HTR-8/SVneo (cell line): ENCODE results near the gene EML2.
"Not testable (repeated sequence)": the region's sequence is repeated elsewhere in the genome, so short reads cannot be mapped to it uniquely, and the experiment has no call there.

Experiments
- DNase-seq: peaks from one replicate; pipeline ENCODE4 v3.0.0; 2011; ENCODE audit warnings: low spot score, mixed read lengths; ENCODE audit not compliant: insufficient read length
- FAIRE-seq: peaks from 2 replicates; lab custom pipeline; 2011; peaks lifted over from hg19 to GRCh38; lab: Jason Lieb, UNC

The EML2 gene, protein sequence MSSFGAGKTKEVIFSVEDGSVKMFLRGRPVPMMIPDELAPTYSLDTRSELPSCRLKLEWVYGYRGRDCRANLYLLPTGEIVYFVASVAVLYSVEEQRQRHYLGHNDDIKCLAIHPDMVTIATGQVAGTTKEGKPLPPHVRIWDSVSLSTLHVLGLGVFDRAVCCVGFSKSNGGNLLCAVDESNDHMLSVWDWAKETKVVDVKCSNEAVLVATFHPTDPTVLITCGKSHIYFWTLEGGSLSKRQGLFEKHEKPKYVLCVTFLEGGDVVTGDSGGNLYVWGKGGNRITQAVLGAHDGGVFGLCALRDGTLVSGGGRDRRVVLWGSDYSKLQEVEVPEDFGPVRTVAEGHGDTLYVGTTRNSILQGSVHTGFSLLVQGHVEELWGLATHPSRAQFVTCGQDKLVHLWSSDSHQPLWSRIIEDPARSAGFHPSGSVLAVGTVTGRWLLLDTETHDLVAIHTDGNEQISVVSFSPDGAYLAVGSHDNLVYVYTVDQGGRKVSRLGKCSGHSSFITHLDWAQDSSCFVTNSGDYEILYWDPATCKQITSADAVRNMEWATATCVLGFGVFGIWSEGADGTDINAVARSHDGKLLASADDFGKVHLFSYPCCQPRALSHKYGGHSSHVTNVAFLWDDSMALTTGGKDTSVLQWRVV

DNA sequence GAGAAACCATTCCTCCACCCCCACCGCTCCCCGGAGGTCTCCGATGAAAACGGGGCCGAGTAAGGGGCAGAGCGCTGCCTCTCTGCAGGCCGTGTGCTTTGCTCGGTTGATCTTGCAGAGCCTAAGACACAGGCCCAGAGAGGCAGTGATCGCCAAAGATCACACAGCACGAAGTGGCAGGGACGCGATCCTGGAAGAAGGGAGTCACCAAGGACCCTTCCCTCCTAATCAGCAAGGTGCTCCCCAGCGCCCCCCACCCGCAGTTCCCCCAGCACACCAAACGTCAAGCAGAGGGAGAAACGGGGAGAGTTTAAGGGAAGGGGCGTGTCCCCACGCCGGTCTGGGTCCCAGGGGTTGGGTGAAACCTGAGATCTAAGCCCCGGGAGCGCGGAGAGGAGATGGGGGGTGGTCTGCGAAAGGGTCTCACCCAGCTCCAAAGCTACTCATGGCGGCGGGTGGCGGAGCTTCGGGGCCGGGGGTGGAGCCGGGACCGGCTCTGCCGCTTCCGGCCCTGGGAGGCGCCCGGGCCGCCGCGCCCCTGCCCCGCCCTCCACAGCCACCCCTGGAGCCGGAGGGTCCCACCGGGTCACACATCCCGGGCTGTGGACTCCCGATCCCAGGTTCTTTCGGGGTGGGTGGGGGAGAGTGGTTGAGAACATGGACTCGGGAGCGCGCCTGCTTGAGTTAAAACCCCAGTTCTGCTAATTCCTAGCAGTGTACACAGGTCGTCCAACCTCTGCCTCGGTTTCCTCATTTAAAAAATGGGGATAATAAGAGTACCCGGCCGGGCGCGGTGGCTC is at the start of gene EML2:
TSS of gene EML2 (minus strand) at position 468 of the 800 bp plus-strand sequence. CDS start at position 447, 21 bp downstream.
- DNase-seq, result no peak
- no peak for FAIRE-seq

DNA sequence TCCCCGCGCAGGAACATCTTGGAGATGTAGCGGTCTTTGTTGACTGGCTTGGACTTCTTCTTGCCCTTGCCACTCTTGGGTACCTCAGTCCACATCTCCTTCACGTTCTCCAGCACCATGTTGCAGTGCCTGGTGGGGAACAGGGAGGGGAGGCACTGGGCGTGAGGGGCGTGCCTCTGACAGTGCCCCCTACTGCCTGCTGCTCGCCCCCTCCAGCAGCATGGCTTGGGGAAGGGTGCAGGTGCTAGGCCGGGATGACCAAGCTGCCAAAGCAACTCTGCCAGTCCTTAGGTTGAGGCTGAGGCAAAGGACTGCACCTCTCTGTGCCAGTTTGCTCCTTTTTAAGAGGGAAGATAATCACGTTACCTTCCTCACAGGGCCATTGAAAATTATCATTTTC is 48.4 kb upstream of the EML2 start:
- DNase-seq (no peak), FAIRE-seq (no peak)

DNA sequence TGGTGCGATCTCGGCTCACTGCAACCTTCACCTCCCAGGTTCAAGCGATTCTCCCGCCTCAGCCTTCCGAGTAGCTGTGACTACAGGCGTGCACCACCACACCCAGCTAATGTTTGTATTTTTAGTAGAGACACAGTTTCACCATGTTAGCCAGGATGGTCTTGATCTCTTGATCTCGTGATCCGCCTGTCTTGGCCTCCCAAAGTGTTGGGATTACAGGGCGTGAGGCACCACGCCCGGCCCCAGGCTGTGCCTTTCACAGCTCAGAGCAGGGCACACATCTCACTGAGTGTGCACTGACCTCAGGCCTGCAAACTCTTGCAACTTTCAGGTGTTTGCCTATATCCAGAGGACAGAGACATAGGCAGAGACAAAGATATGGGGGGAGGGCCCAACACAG is 45.8 kb upstream of the EML2 start:
- not testable (repeated sequence) for DNase-seq, FAIRE-seq

DNA sequence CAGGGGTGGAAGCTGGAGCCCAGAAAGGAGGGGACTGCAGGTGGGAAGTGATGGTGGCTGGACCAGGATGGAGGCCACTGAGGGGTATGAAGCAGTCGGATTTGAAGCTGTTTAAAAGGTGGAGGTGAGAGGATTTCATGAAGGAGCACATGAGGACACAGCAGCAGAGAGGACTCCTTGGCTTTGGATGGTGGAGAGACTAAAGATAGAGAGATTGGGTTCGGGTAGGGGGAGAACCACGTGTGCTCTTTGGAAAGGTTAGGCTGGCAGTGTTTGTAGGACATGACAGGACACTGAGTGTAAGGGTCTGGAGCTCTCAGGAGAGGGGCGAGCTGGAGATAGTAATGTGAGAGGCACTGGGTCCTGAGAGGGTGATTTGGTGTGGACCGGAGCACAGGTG is 43.7 kb upstream of the EML2 start:
- FAIRE-seq, result no peak
- no peak for DNase-seq

DNA sequence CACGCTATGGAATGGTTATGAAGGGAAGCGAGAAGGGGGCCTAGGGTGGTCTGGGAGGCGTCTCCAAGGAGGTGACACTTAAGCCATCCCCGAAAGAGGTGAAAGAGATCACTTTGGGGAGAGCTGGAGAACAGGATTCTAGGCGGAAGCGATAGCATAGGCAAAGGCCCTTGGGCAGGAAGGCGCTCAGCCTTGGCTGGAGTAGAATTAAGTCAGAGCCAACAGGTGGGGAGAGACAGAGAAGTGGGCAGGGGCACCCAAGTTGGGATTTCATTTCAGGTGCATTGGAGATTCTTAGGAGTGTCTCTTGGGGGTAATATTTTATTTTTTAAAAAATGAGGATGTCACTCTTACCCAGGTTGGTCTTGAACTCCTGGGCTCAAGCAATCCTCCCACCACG is 42.9 kb upstream of the EML2 start:
- FAIRE-seq (no peak), DNase-seq (no peak)

DNA sequence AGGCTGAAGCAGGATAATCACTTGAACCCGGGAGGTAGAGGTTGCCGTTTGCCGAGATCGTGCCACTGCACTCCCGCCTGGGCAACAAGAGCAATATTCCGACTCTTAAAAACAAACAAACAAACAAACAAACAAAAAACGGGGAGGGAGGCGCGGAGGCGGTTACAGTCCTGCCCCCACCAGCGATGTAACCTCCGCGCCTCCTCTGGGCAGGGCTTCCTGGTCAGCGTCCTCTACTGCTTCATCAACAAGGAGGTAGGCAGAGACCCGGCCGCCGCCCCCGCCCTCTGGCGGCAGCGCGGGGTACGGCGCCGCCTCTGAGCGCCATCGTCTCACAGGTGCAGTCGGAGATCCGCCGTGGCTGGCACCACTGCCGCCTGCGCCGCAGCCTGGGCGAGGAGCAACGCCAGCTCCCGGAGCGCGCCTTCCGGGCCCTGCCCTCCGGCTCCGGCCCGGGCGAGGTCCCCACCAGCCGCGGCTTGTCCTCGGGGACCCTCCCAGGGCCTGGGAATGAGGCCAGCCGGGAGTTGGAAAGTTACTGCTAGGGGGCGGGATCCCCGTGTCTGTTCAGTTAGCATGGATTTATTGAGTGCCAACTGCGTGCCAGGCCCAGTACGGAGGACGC is 42.3 kb upstream of the EML2 start:
- peak; percentile 89 for DNase-seq
- peak; percentile 82 for FAIRE-seq

DNA sequence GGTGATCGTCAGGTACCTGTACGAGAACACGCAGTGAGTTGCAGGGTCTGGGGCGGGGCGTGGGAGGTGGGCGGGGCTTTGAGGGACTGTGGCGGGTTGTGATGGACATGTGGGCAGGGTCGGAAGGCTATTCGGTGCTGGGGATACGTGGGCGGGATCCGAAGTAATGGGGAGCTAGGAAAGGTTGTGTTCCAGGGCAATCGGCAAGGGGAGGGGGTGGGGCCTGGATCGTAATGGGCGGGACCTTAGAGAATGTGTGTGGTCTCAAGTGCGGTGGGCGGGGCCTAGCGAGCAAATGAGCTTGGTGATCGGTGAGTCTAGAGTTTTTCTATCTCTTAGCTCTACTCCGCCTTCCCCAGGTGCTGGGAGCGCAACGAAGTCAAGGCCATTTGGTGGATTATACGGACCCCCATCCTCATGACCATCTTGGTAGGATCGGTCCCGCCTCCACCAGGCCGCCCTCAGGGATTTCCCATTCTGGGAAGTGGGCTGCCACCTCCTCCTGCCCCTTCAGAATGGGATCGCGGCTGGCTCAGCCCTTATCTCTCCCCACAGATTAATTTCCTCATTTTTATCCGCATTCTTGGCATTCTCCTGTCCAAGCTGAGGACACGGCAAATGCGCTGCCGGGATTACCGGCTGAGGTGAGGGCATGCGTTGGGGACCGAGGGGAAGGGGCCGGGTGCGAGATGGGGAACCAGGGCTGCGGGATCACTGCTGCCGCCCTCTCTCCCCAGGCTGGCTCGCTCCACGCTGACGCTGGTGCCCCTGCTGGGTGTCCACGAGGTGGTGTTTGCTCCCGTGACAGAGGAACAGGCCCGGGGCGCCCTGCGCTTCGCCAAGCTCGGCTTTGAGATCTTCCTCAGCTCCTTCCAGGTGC is 38.4 kb upstream of the EML2 start:
- peak; percentile 57 for FAIRE-seq
- no peak for DNase-seq

DNA sequence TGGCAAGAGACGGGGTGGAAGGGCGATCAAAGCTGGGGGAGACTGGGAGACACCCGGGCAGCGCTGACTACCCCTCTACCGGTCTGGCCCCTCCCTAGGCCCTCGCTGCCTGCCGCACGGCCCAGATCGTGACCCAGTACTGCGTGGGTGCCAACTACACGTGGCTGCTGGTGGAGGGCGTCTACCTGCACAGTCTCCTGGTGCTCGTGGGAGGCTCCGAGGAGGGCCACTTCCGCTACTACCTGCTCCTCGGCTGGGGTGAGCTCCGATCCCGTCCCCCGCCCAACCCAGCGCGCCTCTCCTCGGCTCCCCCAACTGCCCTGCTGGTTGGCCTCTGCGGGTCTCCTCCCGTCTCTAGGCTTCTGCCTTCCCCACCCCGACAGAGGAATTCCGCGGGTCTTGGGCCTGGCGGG is 37.7 kb upstream of the EML2 start:
- FAIRE-seq (no peak), DNase-seq (no peak)

DNA sequence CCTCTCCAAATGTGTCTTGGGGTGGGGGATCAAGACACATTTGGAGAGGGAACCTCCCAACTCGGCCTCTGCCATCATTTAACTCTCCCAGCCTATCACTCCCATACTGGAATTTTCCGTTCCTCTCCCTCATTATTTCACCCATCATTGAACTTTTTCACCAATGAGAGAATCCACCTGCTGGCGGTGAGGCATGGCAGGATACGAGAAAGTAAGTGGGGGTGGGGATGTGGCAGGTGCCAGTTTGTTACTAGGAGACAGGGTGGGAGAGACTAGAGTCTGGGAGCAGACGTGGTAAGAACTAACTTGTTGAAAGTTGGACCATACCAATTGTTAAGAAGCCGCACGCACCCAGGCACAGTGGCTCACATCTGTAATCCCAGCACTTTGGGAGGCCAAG is 35.7 kb upstream of the EML2 start:
- FAIRE-seq (no peak), DNase-seq (no peak)

DNA sequence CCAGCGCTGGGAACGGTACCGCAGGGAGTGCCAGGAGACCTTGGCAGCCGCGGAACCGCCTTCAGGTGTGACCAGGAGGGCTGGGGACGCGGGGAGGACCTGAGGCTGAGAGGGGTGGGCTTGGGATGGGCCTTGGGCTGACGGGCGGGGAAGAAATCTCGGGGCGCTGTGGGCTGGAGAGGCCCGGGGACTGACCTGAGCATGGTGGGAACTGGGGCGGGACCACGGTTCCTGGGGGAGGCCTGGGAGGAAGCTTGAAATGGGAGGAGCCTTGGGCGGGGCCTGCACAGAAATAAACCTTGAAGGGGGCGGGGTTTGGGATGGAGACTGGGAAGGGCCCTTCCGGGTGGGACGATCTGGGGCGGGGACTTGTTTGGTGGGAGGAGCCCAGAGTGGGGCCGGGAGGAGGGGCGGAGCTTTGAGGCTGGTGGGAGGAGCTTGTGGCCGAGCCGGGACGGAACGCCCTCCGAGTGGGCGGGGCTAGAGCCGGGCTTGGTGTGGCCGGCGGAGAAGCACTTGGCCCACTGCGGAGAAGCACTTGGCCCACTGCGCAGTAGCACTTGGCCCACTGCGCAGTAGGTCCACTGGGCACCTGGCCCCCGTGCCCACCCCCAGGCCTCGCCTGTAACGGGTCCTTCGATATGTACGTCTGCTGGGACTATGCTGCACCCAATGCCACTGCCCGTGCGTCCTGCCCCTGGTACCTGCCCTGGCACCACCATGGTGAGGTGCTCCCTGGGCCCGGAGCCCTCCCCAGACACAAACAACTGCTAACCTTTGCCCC is 31.7 kb upstream of the EML2 start:
- DNase-seq (no peak), FAIRE-seq (no peak)

DNA sequence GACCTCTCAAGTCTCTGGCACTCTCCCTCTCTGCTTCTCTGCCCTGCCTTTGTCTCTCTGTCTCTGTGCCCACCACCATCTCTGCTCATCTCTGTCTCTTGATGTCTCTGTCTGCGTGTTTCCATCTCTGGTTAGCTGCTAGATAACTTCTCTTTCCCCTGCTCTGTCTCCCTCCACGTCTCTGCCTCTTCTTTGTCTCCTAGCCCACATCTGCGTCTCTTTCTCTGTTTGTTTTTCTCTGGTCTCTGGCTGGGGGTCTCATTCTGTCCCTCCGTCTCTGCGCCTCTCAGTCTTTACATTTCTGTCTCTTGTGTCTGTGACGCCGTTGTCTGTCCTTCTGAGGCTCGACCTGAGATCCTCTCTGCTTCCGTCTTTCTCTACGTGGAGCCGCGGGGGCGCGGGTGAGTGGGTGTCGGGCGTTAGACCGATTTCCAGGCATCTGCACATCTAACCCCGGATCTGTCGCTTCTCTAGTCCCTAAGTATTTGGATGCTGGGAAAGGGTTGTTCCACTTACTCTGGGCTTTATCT is 29.2 kb upstream of the EML2 start:
- FAIRE-seq (no peak), DNase-seq (no peak)

DNA sequence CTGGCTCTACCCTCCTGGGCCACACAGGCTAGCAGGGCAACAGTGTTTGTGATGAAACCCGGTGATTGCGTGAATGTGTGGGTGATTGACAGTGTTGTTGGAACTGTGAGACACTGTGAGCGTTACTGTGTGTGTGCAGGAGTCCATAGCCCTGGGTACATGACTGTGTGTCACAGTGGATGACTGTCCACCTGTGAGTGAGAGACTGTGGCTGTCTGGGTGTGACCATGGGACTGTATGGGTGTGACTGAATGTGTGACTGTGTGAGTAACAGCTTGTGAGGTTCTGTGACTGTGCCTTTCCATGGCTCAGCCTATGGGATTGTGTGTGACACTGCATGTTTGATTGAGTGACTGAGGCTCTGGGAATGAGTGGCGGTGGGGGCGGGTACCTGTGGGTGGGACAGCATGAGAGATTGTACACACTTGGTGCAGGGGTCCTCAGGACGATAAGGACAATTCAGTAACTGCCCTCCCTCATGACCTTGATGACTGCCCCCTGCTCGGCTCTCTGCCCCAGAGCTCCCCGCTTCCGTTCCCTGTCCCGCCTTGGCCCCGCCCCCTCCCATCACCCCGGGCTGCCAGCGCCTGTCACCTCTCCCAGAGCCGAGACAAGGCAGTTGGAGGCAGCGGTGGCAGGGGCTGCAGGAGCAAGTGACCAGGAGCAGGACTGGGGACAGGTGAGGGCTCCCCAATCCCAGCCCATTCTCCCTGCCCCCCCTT is 28.6 kb upstream of the EML2 start, which contains the start of gene GIPR:
TSS of gene GIPR (plus strand) at position 602 of the 722 bp plus-strand sequence. CDS start 1,300 bp downstream, outside the sequence.
- DNase-seq, result peak; percentile 52
- FAIRE-seq, result peak; percentile 72

DNA sequence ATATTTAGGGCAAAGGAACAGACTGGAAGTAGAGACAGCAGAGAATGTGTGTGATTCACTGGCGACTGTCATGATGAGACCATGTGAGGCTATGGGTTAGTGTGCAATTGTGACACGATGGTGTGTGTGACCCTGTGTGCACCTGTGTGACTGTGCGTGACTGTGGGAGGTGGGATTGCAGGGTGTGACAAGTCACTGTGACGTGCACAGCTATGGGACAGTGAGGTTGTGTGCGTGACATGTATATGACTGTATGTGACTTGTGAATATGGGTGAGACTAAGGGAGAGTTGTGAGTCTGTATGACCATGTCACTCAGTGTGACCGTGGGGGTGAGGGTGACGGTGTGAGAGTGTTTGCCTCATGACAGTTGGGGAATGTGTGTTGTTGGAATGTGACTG is 25.4 kb upstream of the EML2 start:
- FAIRE-seq, result peak; percentile 65
- DNase-seq, result no peak

DNA sequence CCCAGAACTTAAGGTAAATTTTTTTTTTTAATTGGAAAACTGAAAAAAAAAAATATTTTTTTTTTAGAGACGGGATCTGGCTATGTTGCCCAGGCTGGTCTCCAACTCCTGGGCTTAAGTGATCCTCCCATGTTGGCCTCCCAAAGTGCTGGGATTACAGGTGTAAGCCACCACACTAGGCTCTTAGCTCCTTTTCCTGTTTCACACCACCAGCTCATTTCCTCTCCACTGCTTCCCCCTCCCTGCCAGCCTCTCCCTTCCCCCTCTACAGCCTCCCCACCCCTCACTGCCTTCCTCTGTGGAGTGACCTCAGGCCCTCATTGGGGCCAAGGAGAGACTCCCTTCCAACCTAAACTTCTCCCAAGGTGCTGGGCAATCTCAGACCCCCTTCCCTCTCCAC is 24.6 kb upstream of the EML2 start:
- DNase-seq (no peak), FAIRE-seq (no peak)

DNA sequence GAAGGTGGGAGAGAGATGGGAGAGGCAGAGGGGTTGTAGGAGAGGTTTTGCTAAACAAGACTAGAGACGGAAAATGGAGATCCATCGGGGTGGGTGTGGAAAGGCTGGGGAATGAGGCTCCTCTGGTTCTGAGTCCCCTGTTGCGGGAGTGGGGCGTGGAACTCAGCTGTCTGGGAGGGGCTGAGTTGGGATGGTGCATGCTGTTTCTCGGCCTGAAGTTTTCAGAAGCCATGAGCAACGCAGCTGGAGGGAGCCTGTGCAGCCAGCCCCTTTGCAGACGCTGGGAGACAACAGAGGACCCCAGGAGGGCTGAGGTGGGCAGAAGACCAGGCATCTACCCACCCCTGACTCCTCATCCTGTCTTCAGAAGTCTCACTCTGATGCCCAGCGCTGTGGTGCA is 21.4 kb upstream of the EML2 start:
- FAIRE-seq, result no peak
- no peak for DNase-seq

DNA sequence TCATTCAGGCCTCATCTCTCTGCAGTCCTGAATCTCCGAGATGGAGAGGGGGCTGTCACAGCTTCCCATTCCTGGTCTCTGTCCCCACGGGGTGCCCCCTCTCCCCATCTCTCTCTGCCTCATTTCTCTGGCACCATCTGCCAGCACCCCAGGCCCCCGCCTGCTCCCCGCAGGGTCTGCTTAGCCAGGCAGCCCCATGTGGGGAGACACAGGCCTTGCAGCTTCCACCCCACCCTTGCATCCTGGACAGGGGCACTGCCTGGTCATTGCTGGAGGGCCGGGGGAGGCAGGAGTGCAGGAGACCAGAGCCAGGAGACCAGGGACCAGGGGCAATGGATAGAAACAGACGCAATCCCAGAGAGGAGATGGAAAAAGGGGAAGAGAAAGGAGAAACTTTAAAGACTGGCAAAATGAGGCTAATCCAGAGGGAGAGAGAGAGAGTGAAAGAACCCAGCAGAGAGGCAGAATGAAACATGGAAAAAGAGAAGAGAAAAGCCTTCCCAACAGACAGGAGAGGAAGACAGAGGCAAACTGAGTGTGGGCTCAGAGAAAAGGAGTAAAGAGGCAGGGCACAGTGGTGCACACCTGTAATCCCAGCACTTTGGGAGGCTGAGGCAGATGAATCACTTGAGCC is 20.0 kb upstream of the EML2 start:
- no peak for FAIRE-seq
- no peak for DNase-seq

DNA sequence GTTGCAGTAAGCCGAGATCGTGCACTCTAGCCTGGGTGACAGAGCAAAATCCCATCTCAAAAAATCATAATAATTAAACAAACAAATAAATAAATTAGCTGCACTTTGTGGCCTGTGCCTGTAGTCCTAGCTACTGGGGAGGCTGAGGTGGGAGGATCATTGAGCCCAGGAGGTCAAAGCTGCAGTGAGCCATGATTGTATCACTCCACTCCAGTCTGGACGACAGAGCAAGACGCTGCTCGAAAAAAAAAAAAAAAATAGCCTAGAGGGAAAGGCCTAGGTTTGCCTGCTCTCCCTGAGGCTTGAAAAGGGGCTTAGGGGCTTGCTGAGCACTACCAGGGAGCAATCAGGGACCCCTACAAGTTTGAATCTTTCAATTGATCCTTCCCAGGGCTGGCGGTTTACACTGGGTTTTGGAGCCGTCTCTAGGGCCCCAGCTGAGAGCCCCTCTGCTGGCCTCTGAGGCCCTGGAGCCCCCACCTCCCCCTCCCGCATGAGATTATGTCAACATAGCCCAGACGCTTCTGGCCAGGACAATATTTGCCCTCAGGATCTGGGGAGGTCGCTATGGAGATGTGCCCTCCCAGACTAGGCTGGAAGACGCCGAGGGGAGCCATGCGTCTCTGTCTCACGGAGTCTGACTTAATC is 18.4 kb upstream of the EML2 start:
- FAIRE-seq, result no peak

More for the DNA sequence above, 18.4 kb upstream of the EML2 start:
- no peak for DNase-seq
